ENCODE measurements around the gene CNOT8.

CNOT8 gene

GRCh38 chr5:154881986-154882385 lies 23.6 kb downstream of the CNOT8 start:
- TF ChIP-seq CTCF (IDR thresholded peaks at IDR 0.05; ENCODE audit: low read depth, low read length, missing control alignments): no peak
- DNase-seq (ENCODE audit: low read depth): no peak

GRCh38 chr5:154884424-154884823 lies 26.0 kb downstream of the CNOT8 start:
- H3K4me3 ChIP-seq (ENCODE audit: low read depth, low read length): no peak overlapping the region
- no peak for DNase-seq (ENCODE audit: low read depth)
- no peak for TF ChIP-seq CTCF (IDR thresholded peaks at IDR 0.05; ENCODE audit: low read depth, low read length, missing control alignments)

More at GRCh38 chr5:154881986-154882385, 23.6 kb downstream of the CNOT8 start:
- no peak overlapping the region for H3K4me3 ChIP-seq (ENCODE audit: low read depth, low read length)

- TF ChIP-seq CTCF (IDR thresholded peaks at IDR 0.05; ENCODE audit: low read depth, low read length, missing control alignments): no peak
- H3K4me3 ChIP-seq (ENCODE audit: low read depth, low read length): no peak overlapping the region
- DNase-seq (ENCODE audit: low read depth): no peak
These were observed 27.0 kb downstream of the CNOT8 start for GRCh38 chr5:154885439-154885838.

GRCh38 chr5:154892369-154892771 lies 33.9 kb downstream of the CNOT8 start:
- TF ChIP-seq CTCF (IDR thresholded peaks at IDR 0.05; ENCODE audit: low read depth, low read length, missing control alignments): no peak
- no peak overlapping the region for H3K4me3 ChIP-seq (ENCODE audit: low read depth, low read length)
- DNase-seq (ENCODE audit: low read depth): no peak

GRCh38 chr5:154893381-154893780 lies 35.0 kb downstream of the CNOT8 start:
- no peak for TF ChIP-seq CTCF (IDR thresholded peaks at IDR 0.05; ENCODE audit: low read depth, low read length, missing control alignments)
- no peak overlapping the region for H3K4me3 ChIP-seq (ENCODE audit: low read depth, low read length)
- DNase-seq (ENCODE audit: low read depth): no peak

- DNase-seq (ENCODE audit: low read depth): no peak
- TF ChIP-seq CTCF (IDR thresholded peaks at IDR 0.05; ENCODE audit: low read depth, low read length, missing control alignments): no peak
- H3K4me3 ChIP-seq (ENCODE audit: low read depth, low read length): no peak overlapping the region
These were observed 37.5 kb downstream of the CNOT8 start for GRCh38 chr5:154895606-154896561.
